GM23248 (cell line): Measurements from ENCODE around the gene UVRAG.

ENCODE experiments used
- EZH2 ChIP-seq: fragments of 200-600 bp; sonication (generic); IDR thresholded peaks from 2 replicates; pipeline ENCODE4 v1.6.1; 2018; ENCODE audit warnings: antibody characterized with exemption, mild to moderate bottlenecking; ENCODE audit not compliant: insufficient read depth, poor library complexity, severe bottlenecking
- EZH2phosphoT487 ChIP-seq: fragments of 200-600 bp; sonication (generic); IDR thresholded peaks from 2 replicates; pipeline ENCODE4 v1.6.1; 2018; ENCODE audit warnings: antibody characterized with exemption, moderate library complexity, mild to moderate bottlenecking, low read depth; ENCODE audit not compliant: insufficient read depth

DNA sequence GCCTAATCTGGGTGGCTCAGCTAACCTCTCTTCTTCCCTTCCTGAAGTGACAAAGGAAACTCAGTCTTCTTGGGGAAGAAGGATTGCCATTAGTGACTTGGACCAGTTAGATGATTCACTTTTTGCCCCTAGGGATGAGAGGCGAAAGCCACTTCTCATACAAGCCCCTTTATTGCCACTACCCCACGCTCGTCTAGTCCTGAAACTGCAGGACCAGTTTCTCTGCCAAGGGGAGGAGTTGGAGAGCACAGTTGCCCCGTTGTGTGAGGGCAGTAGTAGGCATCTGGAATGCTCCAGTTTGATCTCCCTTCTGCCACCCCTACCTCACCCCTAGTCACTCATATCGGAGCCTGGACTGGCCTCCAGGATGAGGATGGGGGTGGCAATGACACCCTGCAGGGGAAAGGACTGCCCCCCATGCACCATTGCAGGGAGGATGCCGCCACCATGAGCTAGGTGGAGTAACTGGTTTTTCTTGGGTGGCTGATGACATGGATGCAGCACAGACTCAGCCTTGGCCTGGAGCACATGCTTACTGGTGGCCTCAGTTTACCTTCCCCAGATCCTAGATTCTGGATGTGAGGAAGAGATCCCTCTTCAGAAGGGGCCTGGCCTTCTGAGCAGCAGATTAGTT is 14.2 kb upstream of the UVRAG start:
- TF ChIP-seq EZH2, result no peak
- TF ChIP-seq EZH2phosphoT487, result no peak
